Stimulated activated CD8-positive, alpha-beta memory T cell treated with anti-CD3 and anti-CD28 coated beads, Interleukin-15, amount 100 ng/mL, for 48 hours (primary cell): Measurements from ENCODE around the gene CDH23.

Source experiments
- DNase-seq, 2 donors: peaks; one replicate each; pipeline ENCODE4 v3.0.0-alpha.2; 2020; ENCODE audit warnings: low read depth in 2 of 2

The CDH23 gene

GRCh38 chr10:71440506-71441035 is 43.9 kb downstream of the CDH23 start:
- DNase-seq, result no peak

GRCh38 chr10:71442000-71442399 is 45.3 kb downstream of the CDH23 start:
- no peak for DNase-seq

- DNase-seq, result no peak
Measured at GRCh38 chr10:71442859-71443570, 46.3 kb downstream of the CDH23 start.

- DNase-seq, result no peak
Measured at GRCh38 chr10:71443676-71444075, 47.0 kb downstream of the CDH23 start.

GRCh38 chr10:71444284-71445054 is 47.7 kb downstream of the CDH23 start:
- DNase-seq, result no peak

- DNase-seq, result no peak
Measured at GRCh38 chr10:71447676-71448075, 51.0 kb downstream of the CDH23 start.

GRCh38 chr10:71448146-71448545 is 51.4 kb downstream of the CDH23 start:
- DNase-seq, result no peak

GRCh38 chr10:71449026-71449425 is 52.3 kb downstream of the CDH23 start:
- no peak for DNase-seq

- no peak for DNase-seq
Measured at GRCh38 chr10:71451754-71452153, 55.0 kb downstream of the CDH23 start.

- DNase-seq, result no peak
Measured at GRCh38 chr10:71453186-71453585, 56.5 kb downstream of the CDH23 start.

GRCh38 chr10:71454347-71454746 is 57.6 kb downstream of the CDH23 start:
- DNase-seq, result no peak

- DNase-seq, result no peak
Measured at GRCh38 chr10:71455035-71455434, 58.3 kb downstream of the CDH23 start.

- no peak for DNase-seq
Measured at GRCh38 chr10:71456631-71457030, 59.9 kb downstream of the CDH23 start.

- no peak for DNase-seq
Measured at GRCh38 chr10:71457908-71458307, 61.2 kb downstream of the CDH23 start.

- DNase-seq, result no peak
Measured at GRCh38 chr10:71458387-71458786, 61.7 kb downstream of the CDH23 start.

GRCh38 chr10:71459513-71459912 is 62.8 kb downstream of the CDH23 start:
- DNase-seq, result no peak

- DNase-seq, result no peak
Measured at GRCh38 chr10:71460615-71461014, 63.9 kb downstream of the CDH23 start.

GRCh38 chr10:71461457-71461856 is 64.7 kb downstream of the CDH23 start:
- no peak for DNase-seq

- DNase-seq, result no peak
Measured at GRCh38 chr10:71462062-71462935, 65.6 kb downstream of the CDH23 start.

- no peak for DNase-seq
Measured at GRCh38 chr10:71463111-71463510, 66.4 kb downstream of the CDH23 start.

- DNase-seq, result no peak
Measured at GRCh38 chr10:71465551-71466252, 69.0 kb downstream of the CDH23 start.
